BJ (cell line): ENCODE results near the gene DGLUCY. TPM values are rescaled to one million over a fixed set of nuclear protein-coding genes. Genes with fewer than 3 reads are reported as not detected.

Experiments used
- CTCF ChIA-PET: fragments of 350-600 bp; formaldehyde crosslinking; extraction: SDS; loops from one replicate; lab custom pipeline; 2021; ENCODE audit warnings: antibody characterized with exemption, inconsistent platforms; lab: Yijun Ruan, JAX
- POLR2A ChIA-PET: fragments of 300-600 bp; sonication (Branson Sonifier 250); formaldehyde crosslinking; extraction: SDS; loops from one replicate; lab custom pipeline; 2021; ENCODE audit warnings: antibody characterized with exemption; lab: Charles Lee
- DNase-seq: peaks from one replicate; pipeline ENCODE4 v3.0.0-alpha.2; 2011; ENCODE audit warnings: low read depth
- H3K27me3 ChIP-seq: 2 replicates; pipeline ENCODE4 v1.6.0; 2011; ENCODE audit warnings: low read length; ENCODE audit not compliant: control insufficient read depth, insufficient read depth
- H3K36me3 ChIP-seq: 2 replicates; pipeline ENCODE4 v1.5.1; 2011; ENCODE audit warnings: low read length; ENCODE audit not compliant: control insufficient read depth, insufficient read depth
- H3K4me3 ChIP-seq: 2 replicates; pipeline ENCODE4 v1.5.1; 2011; ENCODE audit warnings: low read depth, mild to moderate bottlenecking, control low read depth, low read length
- polyA plus RNA-seq: library from polyadenylated mRNA; depleted of rRNA; stranded (reverse); fragments of >200 nt; gene quantifications from 2 replicates; pipeline ENCODE4 v1.2.3, GENCODE V29; 2011
- TF ChIP-seq, protein P1 (sequence below): IDR thresholded peaks from 2 replicates; pipeline ENCODE4 v1.5.1; 2011; ENCODE audit warnings: low read depth, mild to moderate bottlenecking, control low read depth, inconsistent platforms, low read length, moderate library complexity; ENCODE audit not compliant: insufficient read depth

The DGLUCY gene
- polyA plus RNA-seq, 1 experiment = 18.9 TPM

DNA sequence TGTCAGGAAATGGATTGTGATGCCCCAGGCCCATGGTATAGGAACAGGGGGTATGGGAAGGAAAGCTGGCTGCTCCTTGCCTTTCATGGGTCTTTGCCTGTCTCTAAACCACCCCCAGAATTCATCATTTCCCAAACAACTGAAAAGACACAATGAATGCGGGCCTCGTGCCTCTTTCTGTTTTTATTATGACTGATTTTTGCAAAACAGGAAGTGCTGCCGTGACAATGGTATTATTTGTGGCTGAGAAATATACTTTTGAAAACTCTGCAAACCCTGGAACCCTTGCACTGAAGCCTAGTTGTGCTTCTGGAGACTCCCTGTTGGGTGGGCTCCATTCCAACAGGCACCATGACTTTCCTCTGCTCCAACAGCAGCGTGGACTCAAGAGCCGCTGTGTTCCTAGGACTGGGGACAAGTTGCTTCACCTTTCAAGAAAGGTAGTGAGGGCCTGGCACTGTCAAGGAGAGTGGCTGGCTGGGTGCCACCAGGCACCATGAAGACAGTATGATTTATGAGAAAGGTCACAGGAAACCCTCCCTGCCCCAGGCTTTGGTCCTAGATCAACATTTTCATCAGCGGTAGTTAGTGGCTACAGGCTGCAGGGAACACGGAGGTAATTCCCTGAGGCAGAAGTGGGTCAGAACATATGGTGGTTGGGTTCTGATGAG lies 4.8 kb upstream of the DGLUCY start:
- POLR2A ChIA-PET = no interaction called here
- Histone ChIP-seq H3K4me3 (no peak overlapping the region), H3K36me3 (no peaks in the 10 kb centered on the region), H3K27me3 (no peaks in the 10 kb centered on the region)
- TF ChIP-seq, protein P1, sequence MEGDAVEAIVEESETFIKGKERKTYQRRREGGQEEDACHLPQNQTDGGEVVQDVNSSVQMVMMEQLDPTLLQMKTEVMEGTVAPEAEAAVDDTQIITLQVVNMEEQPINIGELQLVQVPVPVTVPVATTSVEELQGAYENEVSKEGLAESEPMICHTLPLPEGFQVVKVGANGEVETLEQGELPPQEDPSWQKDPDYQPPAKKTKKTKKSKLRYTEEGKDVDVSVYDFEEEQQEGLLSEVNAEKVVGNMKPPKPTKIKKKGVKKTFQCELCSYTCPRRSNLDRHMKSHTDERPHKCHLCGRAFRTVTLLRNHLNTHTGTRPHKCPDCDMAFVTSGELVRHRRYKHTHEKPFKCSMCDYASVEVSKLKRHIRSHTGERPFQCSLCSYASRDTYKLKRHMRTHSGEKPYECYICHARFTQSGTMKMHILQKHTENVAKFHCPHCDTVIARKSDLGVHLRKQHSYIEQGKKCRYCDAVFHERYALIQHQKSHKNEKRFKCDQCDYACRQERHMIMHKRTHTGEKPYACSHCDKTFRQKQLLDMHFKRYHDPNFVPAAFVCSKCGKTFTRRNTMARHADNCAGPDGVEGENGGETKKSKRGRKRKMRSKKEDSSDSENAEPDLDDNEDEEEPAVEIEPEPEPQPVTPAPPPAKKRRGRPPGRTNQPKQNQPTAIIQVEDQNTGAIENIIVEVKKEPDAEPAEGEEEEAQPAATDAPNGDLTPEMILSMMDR = no peak
- no peak for DNase-seq
- CTCF ChIA-PET = no interaction called here

DNA sequence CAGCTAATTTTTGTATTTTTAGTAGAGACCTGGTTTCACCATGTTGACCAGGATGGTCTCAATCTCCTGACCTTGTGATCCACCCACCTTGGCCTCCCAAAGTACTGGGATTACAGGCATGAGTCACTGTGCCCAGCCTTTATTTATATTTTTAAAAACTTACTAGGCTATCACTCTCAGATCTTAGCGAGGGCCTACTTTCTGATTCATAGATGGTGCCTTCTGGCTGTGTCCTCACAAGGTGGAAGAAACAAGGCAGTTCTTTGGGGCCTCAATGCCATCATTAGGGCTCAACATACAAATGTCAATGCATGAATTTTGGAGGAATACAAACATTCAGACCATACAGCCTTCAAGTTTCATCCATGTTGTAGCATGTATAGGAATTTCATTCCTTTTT lies 2.4 kb upstream of the DGLUCY start:
- ChIA-PET POLR2A (no interaction called here), CTCF (no interaction called here)
- Histone ChIP-seq H3K36me3 (no peaks in the 10 kb centered on the region), H3K4me3 (no peak overlapping the region), H3K27me3 (no peaks in the 10 kb centered on the region)
- DNase-seq = no peak
- TF ChIP-seq, protein P1 = no peak

DNA sequence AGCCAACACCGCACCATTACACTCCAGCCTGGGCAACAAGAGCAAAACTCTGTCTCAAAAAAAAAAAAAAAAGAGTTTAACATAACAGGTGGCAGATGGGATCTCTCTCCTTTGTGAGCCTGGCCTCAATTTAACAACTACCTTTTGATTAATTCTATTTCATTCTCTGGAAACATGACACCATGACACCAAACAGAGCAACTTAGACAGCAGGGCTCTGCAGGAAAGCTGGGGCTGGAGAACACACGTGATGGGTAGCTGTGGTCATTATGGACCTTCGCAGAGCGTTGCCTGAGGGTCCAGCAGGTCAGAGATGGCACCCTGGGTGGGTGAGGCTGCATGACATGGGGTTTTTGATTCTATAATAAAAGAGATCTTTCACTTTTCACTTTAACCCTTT lies 1.7 kb upstream of the DGLUCY start:
- ChIA-PET CTCF (no interaction called here), POLR2A (no interaction called here)
- no peak overlapping the region for H3K4me3 ChIP-seq
- no peaks in the 10 kb centered on the region for H3K27me3 ChIP-seq
- TF ChIP-seq, protein P1 = no peak
- DNase-seq = no peak
- no peaks in the 10 kb centered on the region for H3K36me3 ChIP-seq

- Histone ChIP-seq H3K36me3 (no peaks in the 10 kb centered on the region), H3K27me3 (no peaks in the 10 kb centered on the region), H3K4me3 (peak overlapping the region; percentile 53)
- CTCF ChIA-PET = interaction anchor here (0.8 to 2.3 kb wide), 2 partner anchors 59 to 73 kb away, joined by 3 to 7 read pairs; no protein-coding TSS in a partner anchor
- DNase-seq = no peak
- TF ChIP-seq, protein P1 = no peak
- POLR2A ChIA-PET = no interaction called here
Observed at GRCh38 chr14:91114079-91115065, 499 bp downstream of the DGLUCY start.
